ENCODE results near the gene CNPY1.

GRCh38 chr7:155593461-155594162, 47.3 kb upstream of the CNPY1 start:
- no peak for TF ChIP-seq POLR2A (IDR thresholded peaks at IDR 0.05; ENCODE audit: low read length)
- TF ChIP-seq GATA1 (IDR thresholded peaks at IDR 0.05; ENCODE audit: low read depth, low read length): no peak

Data from erythroblast (primary cell).